Ascending aorta (tissue), 2 donors: ENCODE measurements around the gene RLBP1. TPM values are rescaled to one million over a fixed set of nuclear protein-coding genes. Genes with fewer than 3 reads are reported as not detected.

ENCODE experiments used
- DNase-seq, 2 donors: peaks; one replicate each; pipeline ENCODE4 v3.0.0-alpha.2; 2019; ENCODE audit warnings: low spot score in 2 of 2
- H3K27ac ChIP-seq, 2 donors: fragments of 200-600 bp; sonication (generic); one replicate each; pipeline ENCODE4 v1.5.1; 2016 to 2017; ENCODE audit warnings: mild to moderate bottlenecking in 1 of 2
- H3K27me3 ChIP-seq: fragments of 200-600 bp; sonication (generic); one replicate; pipeline ENCODE4 v1.5.1; 2017
- H3K36me3 ChIP-seq, 2 donors: fragments of 200-600 bp; sonication (generic); one replicate each; pipeline ENCODE4 v1.5.1; 2016
- H3K4me1 ChIP-seq, 2 donors: fragments of 200-600 bp; sonication (generic); one replicate each; pipeline ENCODE4 v1.5.1; 2016 to 2017; ENCODE audit warnings: mild to moderate bottlenecking in 1 of 2
- H3K4me3 ChIP-seq, 2 donors: fragments of 200-600 bp; sonication (generic); one replicate each; pipeline ENCODE4 v1.5.1; 2016 to 2017; ENCODE audit warnings: mild to moderate bottlenecking in 1 of 2
- H3K9me3 ChIP-seq, 2 donors: fragments of 200-600 bp; sonication (generic); one replicate each; pipeline ENCODE4 v1.5.1; 2016
- CTCF ChIP-seq, 3 experiments: fragments of 200-600 bp in 2 of 3; fragments of 450-650 bp in 1 of 3; sonication (generic) in 2 of 3; IDR thresholded peaks; one replicate each; pipeline ENCODE4 v1.5.1; 2016 to 2019; ENCODE audit warnings: antibody characterized with exemption in 3 of 3, mild to moderate bottlenecking in 1 of 3, moderate library complexity in 1 of 3
- intact Hi-C: fragments of 100-400 bp; cut with DNase I; formaldehyde crosslinking; loops from one replicate; pipeline ENCODE4 v1.15.1; 2023
- total RNA-seq: library from RNA; depleted of rRNA; stranded (reverse); fragments of >200 nt; gene quantifications from one replicate; pipeline ENCODE4 v1.1.0, GENCODE V29; 2016

The RLBP1 gene
- total RNA-seq, 1 donor from 2014 or later, result not detected

GRCh38 chr15:89226359-89227221 lies 5.2 kb upstream of the RLBP1 start:
- DNase-seq, result no peak
- Histone ChIP-seq H3K9me3 (no peaks in the 10 kb centered on the region), H3K4me1 (no peaks in the 10 kb centered on the region), H3K27ac (no peak overlapping the region), H3K27me3 (no peaks in the 10 kb centered on the region), H3K4me3 (no peak overlapping the region), H3K36me3 (no peaks in the 10 kb centered on the region)
- no peak for TF ChIP-seq CTCF (IDR thresholded peaks at IDR 0.05)
- intact Hi-C loops, result no loop called here

GRCh38 chr15:89225588-89225987 lies 4.2 kb upstream of the RLBP1 start:
- no peak for TF ChIP-seq CTCF (IDR thresholded peaks at IDR 0.05)
- Histone ChIP-seq H3K27ac (no peak overlapping the region), H3K36me3 (no peaks in the 10 kb centered on the region), H3K4me1 (no peaks in the 10 kb centered on the region), H3K9me3 (no peaks in the 10 kb centered on the region), H3K27me3 (no peaks in the 10 kb centered on the region), H3K4me3 (no peak overlapping the region)
- no peak for DNase-seq
- intact Hi-C loops, result no loop called here

DNA sequence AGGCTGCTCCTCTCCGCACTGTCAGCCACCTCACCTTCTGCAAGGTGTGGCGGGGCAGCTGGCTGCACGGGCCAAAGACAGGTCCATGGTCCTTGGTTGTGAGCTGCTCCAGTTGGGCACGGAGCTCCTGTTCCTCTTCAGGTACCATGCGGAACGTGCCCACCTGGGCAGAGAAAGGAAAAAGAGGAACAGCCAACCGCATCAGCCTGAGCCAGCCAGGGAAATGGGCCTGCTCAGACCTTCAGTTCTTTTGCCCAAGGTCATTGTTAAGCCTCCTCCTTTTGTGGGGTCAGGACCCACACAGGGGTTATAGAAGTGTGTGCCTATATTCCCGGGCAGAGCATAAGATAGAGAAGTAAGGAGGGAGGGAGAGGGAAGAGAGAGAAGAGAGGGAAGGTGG lies 2.8 kb downstream of the RLBP1 start:
- intact Hi-C loops, result no loop called here

GRCh38 chr15:89217686-89218376 lies 3.5 kb downstream of the RLBP1 start:
- intact Hi-C loops, result no loop called here
- H3K27me3 ChIP-seq, result no peaks in the 10 kb centered on the region
- H3K27ac ChIP-seq, result no peak overlapping the region
- H3K4me3 ChIP-seq, result no peak overlapping the region
- DNase-seq, result no peak
- no peak for TF ChIP-seq CTCF (IDR thresholded peaks at IDR 0.05)
- H3K9me3 ChIP-seq, result no peaks in the 10 kb centered on the region
- no peaks in the 10 kb centered on the region for H3K36me3 ChIP-seq
- no peaks in the 10 kb centered on the region for H3K4me1 ChIP-seq

More for the DNA sequence above, 2.8 kb downstream of the RLBP1 start:
- Histone ChIP-seq H3K27me3 (no peaks in the 10 kb centered on the region), H3K36me3 (no peaks in the 10 kb centered on the region), H3K9me3 (no peaks in the 10 kb centered on the region), H3K4me3 (no peak overlapping the region), H3K27ac (no peak overlapping the region), H3K4me1 (no peaks in the 10 kb centered on the region)
- DNase-seq, result no peak
- TF ChIP-seq CTCF (IDR thresholded peaks at IDR 0.05), result no peak

DNA sequence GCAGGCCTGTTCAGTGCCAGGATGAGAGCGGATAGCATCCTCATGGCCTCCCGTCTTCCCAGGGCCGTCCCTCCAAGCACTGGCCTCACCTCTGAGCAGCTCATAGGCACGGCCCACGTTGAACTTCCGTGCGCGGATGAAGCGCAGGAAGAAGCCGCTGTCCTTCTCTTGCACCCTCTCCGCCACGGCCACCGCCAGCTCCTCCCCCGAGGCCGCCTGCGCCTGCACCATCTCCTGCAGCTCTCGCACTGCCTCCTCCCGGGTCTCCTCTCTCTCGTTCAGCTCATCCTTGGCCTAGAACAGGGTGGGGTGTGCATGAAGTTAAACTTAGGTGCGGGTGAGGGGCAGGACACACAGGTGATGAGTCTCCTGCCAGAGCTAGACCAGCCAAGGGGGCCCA lies 4.3 kb downstream of the RLBP1 start:
- intact Hi-C loops, result no loop called here
- Histone ChIP-seq H3K4me3 (no peak overlapping the region), H3K4me1 (no peaks in the 10 kb centered on the region), H3K27ac (no peak overlapping the region), H3K36me3 (no peaks in the 10 kb centered on the region), H3K27me3 (no peaks in the 10 kb centered on the region), H3K9me3 (no peaks in the 10 kb centered on the region)
- DNase-seq, result no peak
- no peak for TF ChIP-seq CTCF (IDR thresholded peaks at IDR 0.05)
